K562 (cell line): ENCODE measurements around the gene MBD6. TPM values are rescaled to one million over a fixed set of nuclear protein-coding genes. Genes with fewer than 3 reads are reported as not detected.

ENCODE experiments used
- ATAC-seq: fragments of 200-7000 bp; cut with Tn5 transposase; 3 replicates; pipeline ENCODE4 v1.9.1; 2020; ENCODE audit warnings: moderate library complexity
- BruUV-seq: library from RNA; stranded (reverse); fragments of 400-500 nt; replicated peaks from 2 replicates; lab custom pipeline; 2021; lab: Mats Ljungman, UMichigan
- CTCF ChIA-PET: fragments of 300-600 bp; formaldehyde crosslinking; extraction: SDS; loops from one replicate; lab custom pipeline; 2021; ENCODE audit warnings: low intra/inter-chr PET ratio; lab: Yijun Ruan, JAX
- POLR2A ChIA-PET: fragments of 300-600, 350-650 bp; sonication (Branson Sonifier 250); formaldehyde crosslinking; extraction: SDS; loops from one replicate; lab custom pipeline; 2021; ENCODE audit warnings: antibody characterized with exemption, inconsistent platforms; lab: Yijun Ruan, JAX
- DNase-seq, 4 experiments: peaks; one replicate each; pipeline versions ENCODE4 v3.0.0 to v3.0.0-alpha.2; 2011 to 2018; ENCODE audit warnings: low spot score in 3 of 4, mixed read lengths in 3 of 4; ENCODE audit errors: extremely low read depth in 1 of 4
- FAIRE-seq: peaks from 2 replicates; lab custom pipeline; 2011; peaks lifted over from hg19 to GRCh38; lab: Jason Lieb, UNC
- H2AFZ ChIP-seq: 2 replicates; pipeline ENCODE4 v1.6.0; 2011; ENCODE audit warnings: low read depth, low read length, control low read depth, inconsistent platforms
- H3K27ac ChIP-seq: fragments of 200-600 bp; 3 replicates; pipeline ENCODE4 v1.8.0; 2011; ENCODE audit warnings: low read depth, mild to moderate bottlenecking, control low read depth, inconsistent platforms, low read length, moderate library complexity, mixed read lengths; ENCODE audit errors: extremely low read depth
- H3K27me3 ChIP-seq, 2 experiments: fragments of 300-600 bp in 1 of 2; 2 replicates in 1 of 2; 3 replicates in 1 of 2; pipeline versions ENCODE4 v1.6.0 to v1.8.0; 2011; ENCODE audit warnings: inconsistent platforms in 2 of 2, low read length in 2 of 2, mild to moderate bottlenecking in 1 of 2, mixed read lengths in 1 of 2, moderate library complexity in 1 of 2; ENCODE audit not compliant: control insufficient read depth in 2 of 2, insufficient read depth in 2 of 2
- H3K36me3 ChIP-seq: fragments of 300-600 bp; 3 replicates; pipeline ENCODE4 v1.8.0; 2011; ENCODE audit warnings: mild to moderate bottlenecking, low read length, inconsistent platforms; ENCODE audit not compliant: control insufficient read depth, insufficient read depth
- H3K4me1 ChIP-seq, 2 experiments: fragments of 200-600 bp in 1 of 2; replicated peaks in 1 of 2; 2 replicates in 1 of 2; 3 replicates in 1 of 2; pipeline versions ENCODE4 v1.5.1 to v1.8.0; 2011; ENCODE audit warnings: inconsistent platforms in 2 of 2, low read length in 2 of 2, mild to moderate bottlenecking in 1 of 2, mixed read lengths in 1 of 2, moderate library complexity in 1 of 2; ENCODE audit not compliant: control insufficient read depth in 2 of 2, insufficient read depth in 2 of 2
- H3K4me2 ChIP-seq: 2 replicates; pipeline ENCODE4 v1.6.1; 2011; ENCODE audit warnings: low read length, control low read depth, inconsistent platforms, mixed read lengths; ENCODE audit not compliant: insufficient read depth
- H3K4me3 ChIP-seq: fragments of 200-600 bp; sonication (generic), shearing (Covaris generic); 2 replicates; pipeline ENCODE4 v1.5.1; 2016; ENCODE audit warnings: control low read depth, inconsistent platforms
- H3K79me2 ChIP-seq: fragments of 200-600 bp; 3 replicates; pipeline ENCODE4 v1.8.0; 2011; ENCODE audit warnings: low read length, inconsistent platforms; ENCODE audit not compliant: control insufficient read depth, insufficient read depth
- H3K9ac ChIP-seq, 2 experiments: 2 replicates each; pipeline versions ENCODE4 v1.6.0 to v1.6.1; 2011; ENCODE audit warnings: low read depth in 2 of 2, low read length in 2 of 2, control low read depth in 1 of 2, inconsistent platforms in 1 of 2, mild to moderate bottlenecking in 1 of 2, mixed read lengths in 1 of 2; ENCODE audit not compliant: insufficient read depth in 1 of 2
- H3K9me1 ChIP-seq: one replicate; pipeline ENCODE4 v1.6.0; 2011; ENCODE audit warnings: inconsistent platforms, mild to moderate bottlenecking, low read length, moderate library complexity; ENCODE audit not compliant: control insufficient read depth, insufficient read depth
- H3K9me3 ChIP-seq: replicated peaks from 2 replicates; pipeline ENCODE4 v1.5.1; 2011; ENCODE audit warnings: low read depth, low read length, inconsistent platforms; ENCODE audit not compliant: control insufficient read depth, insufficient read depth
- H4K20me1 ChIP-seq: replicated peaks from 2 replicates; pipeline ENCODE4 v1.6.1; 2011; ENCODE audit warnings: low read length, inconsistent platforms, mixed read lengths; ENCODE audit not compliant: control insufficient read depth, insufficient read depth
- GTF2F1 ChIP-seq: IDR thresholded peaks from 2 replicates; pipeline ENCODE4 v1.6.1; 2011; ENCODE audit warnings: low read depth, low read length, improper control_type of control experiment
- NR2C2 ChIP-seq, 2 experiments: fragments of 200-800 bp in 1 of 2; sonication (Bioruptor generic) in 1 of 2; sonication (generic) in 1 of 2; formaldehyde crosslinking in 1 of 2; IDR thresholded peaks; 2 replicates each; pipeline versions ENCODE4 v1.6.1 to v1.8.0; 2016 to 2022; ENCODE audit warnings: mild to moderate bottlenecking in 1 of 2, missing compliant biosample characterization in 1 of 2, missing genetic modification characterization in 1 of 2, missing genetic modification reagents in 1 of 2
- ZBTB40 ChIP-seq, 2 experiments: fragments of 450-650 bp in 1 of 2; sonication (generic) in 1 of 2; formaldehyde crosslinking in 1 of 2; IDR thresholded peaks; 2 replicates each; pipeline versions ENCODE4 v1.7.1 to v1.9.0; 2016 to 2022; ENCODE audit warnings: inconsistent platforms in 1 of 2, mild to moderate bottlenecking in 1 of 2, missing genetic modification reagents in 1 of 2
- ZNF140 ChIP-seq: fragments of 250-450 bp; sonication (Bioruptor Pico); IDR thresholded peaks from 2 replicates; pipeline ENCODE4 v1.8.0; 2021; ENCODE audit warnings: moderate library complexity, mild to moderate bottlenecking, inconsistent platforms
- ZNF311 ChIP-seq: fragments of 250-450 bp; sonication (Bioruptor Pico); IDR thresholded peaks from 2 replicates; pipeline ENCODE4 v1.4.0; 2020; ENCODE audit warnings: mild to moderate bottlenecking, moderate library complexity
- WGBS: fragments of 100-300 bp; shearing (Covaris generic); methylation state at CpG from one replicate; pipeline ENCODE4 v1.1.6; 2016; ENCODE audit warnings: low coverage, mixed read lengths; ENCODE audit not compliant: insufficient coverage; ENCODE audit errors: missing lambda C conversion rate; 5-methylcytosine and 5-hydroxymethylcytosine counted together
- in situ Hi-C: fragments of 300-500 bp; cut with MboI; formaldehyde crosslinking; loops from 4 replicates; pipeline ENCODE4 v1.15.0; 2018; ENCODE audit warnings: inconsistent platforms, mixed read lengths
- intact Hi-C: fragments of 100-400 bp; cut with micrococcal nuclease; formaldehyde crosslinking; loops from 2 replicates; pipeline ENCODE4 v1.14.2; 2022
- polyA plus RNA-seq, 8 experiments: library from polyadenylated mRNA; depleted of rRNA in 4 of 8; stranded (reverse) in 5 of 8; unstranded in 3 of 8; fragments of >200 nt; fragmentation: Nextera tagmentation in 2 of 8; fragmentation: Illumina TruSeq in 1 of 8; extraction: Ambion mirVana in 2 of 8; extraction: Trizol in 1 of 8; gene quantifications; 2 replicates each; pipeline versions ENCODE4 v1.2.1 to v1.2.3, GENCODE V29; 2011 to 2014; ENCODE audit warnings: inconsistent platforms in 1 of 8, missing spikeins in 1 of 8
- total RNA-seq, 7 experiments: library from RNA; depleted of rRNA in 6 of 7; stranded (reverse); fragments of >200 nt in 6 of 7; fragmentation: Illumina TruSeq in 2 of 7; extraction: Trizol in 2 of 7; gene quantifications; 2 replicates each; pipeline versions ENCODE4 v1.2.1 to v1.2.3, GENCODE V29; 2011 to 2021; ENCODE audit warnings: low replicate concordance in 1 of 7
- TF ChIP-seq, protein P1 (sequence below): fragments of 250-450 bp; sonication (Bioruptor Pico); IDR thresholded peaks from 2 replicates; pipeline ENCODE4 v1.9.0; 2021; ENCODE audit warnings: mild to moderate bottlenecking, inconsistent platforms

MBD6 gene
- total and polyA plus RNA-seq, 9 of the 15 experiments (the other 6 are each of a cell fraction or from before 2014, with no cell fraction given) = 2.0 to 54.8 (median 3.8) TPM

DNA sequence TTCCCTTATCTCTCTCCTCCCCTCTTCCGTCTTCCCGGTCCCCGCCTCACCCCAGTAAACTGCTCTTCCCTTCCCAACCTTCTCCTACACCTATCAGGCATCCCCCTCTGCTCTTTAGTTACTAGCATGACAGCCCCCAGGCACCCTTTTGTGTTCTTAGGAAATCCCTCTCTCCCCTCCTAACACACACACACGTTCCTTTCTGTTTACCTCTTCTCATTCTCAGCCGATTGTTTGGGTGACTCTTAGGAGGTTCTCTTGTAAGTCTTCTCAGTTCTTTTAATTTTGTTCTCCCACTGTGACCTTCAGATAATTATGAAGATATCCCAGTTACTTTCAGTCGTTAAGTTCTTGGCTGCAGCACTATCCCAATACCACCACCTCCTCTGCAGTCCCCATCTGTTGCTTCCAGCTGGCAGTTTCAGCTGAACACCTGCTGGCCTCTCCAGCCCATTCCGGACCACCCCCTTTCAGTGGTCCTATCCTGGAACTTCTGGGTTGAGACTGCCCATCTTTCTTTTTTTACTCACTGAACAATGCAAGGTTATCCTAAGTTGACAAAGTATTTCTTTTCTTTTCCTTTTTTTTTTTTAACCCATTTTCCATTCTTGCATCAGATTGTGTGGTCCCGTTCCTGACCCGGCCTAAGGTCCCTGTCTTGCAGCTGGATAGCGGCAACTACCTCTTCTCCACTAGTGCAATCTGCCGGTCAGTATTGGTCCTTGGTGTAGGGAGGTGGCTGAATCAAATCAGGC is 34.0 kb upstream of the MBD6 start:
- intact Hi-C loops (loop anchor here (5.0 kb wide), 1 partner anchor 34 kb away; the partner anchor contains the start of genes DDIT3 and MBD6), in situ Hi-C loops (no loop called here)
- Histone ChIP-seq H3K9me1 (peaks cover 3% of the 10 kb centered on the region), H3K9ac (peak overlapping the region; percentile 99), H3K36me3 (peaks cover 45% of the 10 kb centered on the region), H3K9me3 (no peaks in the 10 kb centered on the region), H3K79me2 (peaks cover 35% of the 10 kb centered on the region), H2AFZ (peak overlapping the region; percentile 77), H4K20me1 (0 out of 2 replicates have a peak, but pooled peaks cover 3% of the 10 kb centered on the region), H3K27ac (peak overlapping the region; percentile 92), H3K4me1 (peaks cover 7 to 15% of the 10 kb centered on the region in 2 experiments), H3K27me3 (no peaks in the 10 kb centered on the region), H3K4me2 (peak overlapping the region; percentile 98), H3K4me3 (peak overlapping the region; percentile 83)
- DNase-seq = peak in 2 of 4 experiments; percentile 34 to 41
- ChIA-PET CTCF (no interaction called here), POLR2A (interaction anchor here (0.6 to 2.1 kb wide), 6 partner anchors 9 to 260 kb away, joined by 3 to 12 read pairs (median 4); no protein-coding TSS in a partner anchor)
- 3% methylated on average over 11 of the region's 11 CpGs for WGBS
- peak; percentile 53 for ATAC-seq
- BruUV-seq = no TSS peak
- FAIRE-seq = no peak
- TF ChIP-seq, protein P1, sequence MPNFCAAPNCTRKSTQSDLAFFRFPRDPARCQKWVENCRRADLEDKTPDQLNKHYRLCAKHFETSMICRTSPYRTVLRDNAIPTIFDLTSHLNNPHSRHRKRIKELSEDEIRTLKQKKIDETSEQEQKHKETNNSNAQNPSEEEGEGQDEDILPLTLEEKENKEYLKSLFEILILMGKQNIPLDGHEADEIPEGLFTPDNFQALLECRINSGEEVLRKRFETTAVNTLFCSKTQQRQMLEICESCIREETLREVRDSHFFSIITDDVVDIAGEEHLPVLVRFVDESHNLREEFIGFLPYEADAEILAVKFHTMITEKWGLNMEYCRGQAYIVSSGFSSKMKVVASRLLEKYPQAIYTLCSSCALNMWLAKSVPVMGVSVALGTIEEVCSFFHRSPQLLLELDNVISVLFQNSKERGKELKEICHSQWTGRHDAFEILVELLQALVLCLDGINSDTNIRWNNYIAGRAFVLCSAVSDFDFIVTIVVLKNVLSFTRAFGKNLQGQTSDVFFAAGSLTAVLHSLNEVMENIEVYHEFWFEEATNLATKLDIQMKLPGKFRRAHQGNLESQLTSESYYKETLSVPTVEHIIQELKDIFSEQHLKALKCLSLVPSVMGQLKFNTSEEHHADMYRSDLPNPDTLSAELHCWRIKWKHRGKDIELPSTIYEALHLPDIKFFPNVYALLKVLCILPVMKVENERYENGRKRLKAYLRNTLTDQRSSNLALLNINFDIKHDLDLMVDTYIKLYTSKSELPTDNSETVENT (CRISPR knock-in tag) = no peak
- no peak for TF ChIP-seq NR2C2 (CRISPR knock-in tag; IDR thresholded peaks at IDR 0.05)
- TF ChIP-seq NR2C2 (tag; IDR thresholded peaks at IDR 0.05) = no peak
- peak; percentile 13; the same call in 1 of the 2 replicates for TF ChIP-seq ZBTB40 (IDR thresholded peaks at IDR 0.05)
- no peak for TF ChIP-seq ZBTB40 (CRISPR knock-in tag; IDR thresholded peaks at IDR 0.05)
- TF ChIP-seq ZNF140 = no peak
- TF ChIP-seq ZNF311 = no peak
- TF ChIP-seq GTF2F1 = no peak
